HepG2 (cell line): Measurements from ENCODE around the gene WWP2. TPM values are rescaled to one million over a fixed set of nuclear protein-coding genes. Genes with fewer than 3 reads are reported as not detected.
A peak's percentile ranks its signal among the peaks of the same experiment; 100 is the strongest.

Source experiments
- ATF3 ChIP-seq: sonication (generic); formaldehyde crosslinking; IDR thresholded peaks from 2 replicates; pipeline ENCODE4 v1.4.0; 2020; ENCODE audit warnings: missing genetic modification reagents
- BHLHE40 ChIP-seq: IDR thresholded peaks from 2 replicates; pipeline ENCODE4 v1.6.1; 2011; ENCODE audit warnings: low read length, improper control_type of control experiment
- CCDC6 ChIP-seq: sonication (generic); formaldehyde crosslinking; IDR thresholded peaks from 2 replicates; pipeline ENCODE4 v1.8.1; 2022; ENCODE audit warnings: mild to moderate bottlenecking, missing genetic modification reagents, moderate library complexity
- KDM1A ChIP-seq: IDR thresholded peaks from 2 replicates; pipeline ENCODE4 v1.6.1; 2016; ENCODE audit warnings: missing compliant biosample characterization
- KIAA2018 ChIP-seq: sonication (generic); formaldehyde crosslinking; IDR thresholded peaks from 2 replicates; pipeline ENCODE4 v1.5.0; 2020; ENCODE audit warnings: mild to moderate bottlenecking, missing genetic modification reagents, borderline replicate concordance
- MIXL1 ChIP-seq: IDR thresholded peaks from 2 replicates; pipeline ENCODE4 v1.6.1; 2016
- RXRA ChIP-seq: sonication (generic); formaldehyde crosslinking; IDR thresholded peaks from 2 replicates; pipeline ENCODE4 v1.5.1; 2020; ENCODE audit warnings: missing genetic modification reagents
- SIX1 ChIP-seq: sonication (generic); formaldehyde crosslinking; IDR thresholded peaks from 2 replicates; pipeline ENCODE4 v1.4.0; 2020; ENCODE audit warnings: missing genetic modification reagents, borderline replicate concordance
- SRSF9 ChIP-seq: fragments of 200-400 bp; formaldehyde crosslinking; IDR thresholded peaks from 2 replicates; pipeline ENCODE4 v1.6.1; 2018; ENCODE audit warnings: borderline replicate concordance, mild to moderate bottlenecking, low read depth, low read length; ENCODE audit not compliant: insufficient read depth, poor library complexity, severe bottlenecking
- STAT6 ChIP-seq: sonication (generic); formaldehyde crosslinking; IDR thresholded peaks from 2 replicates; pipeline ENCODE4 v1.4.0; 2020; ENCODE audit warnings: missing genetic modification reagents, mild to moderate bottlenecking, borderline replicate concordance
- TEAD3 ChIP-seq: optimal IDR thresholded peaks from 2 replicates; pipeline ENCODE3; 2016; ENCODE audit warnings: borderline replicate concordance
- ZNF207 ChIP-seq: fragments of 450-650 bp; IDR thresholded peaks from 2 replicates; pipeline ENCODE4 v1.6.1; 2016; ENCODE audit warnings: antibody characterized with exemption, borderline replicate concordance
- ZNF251 ChIP-seq: sonication (generic); formaldehyde crosslinking; IDR thresholded peaks from 2 replicates; pipeline ENCODE4 v1.9.0; 2021; ENCODE audit warnings: mild to moderate bottlenecking, missing genetic modification reagents
- ZNF337 ChIP-seq: sonication (generic); formaldehyde crosslinking; IDR thresholded peaks from 2 replicates; pipeline ENCODE4 v1.5.1; 2020; ENCODE audit warnings: missing genetic modification reagents, low read depth, mild to moderate bottlenecking, borderline replicate concordance
- ZNF350 ChIP-seq: sonication (generic); formaldehyde crosslinking; IDR thresholded peaks from 2 replicates; pipeline ENCODE4 v1.4.0; 2020; ENCODE audit warnings: mild to moderate bottlenecking, low read depth, missing genetic modification reagents, borderline replicate concordance
- ZNF678 ChIP-seq: sonication (generic); formaldehyde crosslinking; IDR thresholded peaks from 2 replicates; pipeline ENCODE4 v1.4.0; 2020; ENCODE audit warnings: mild to moderate bottlenecking, missing genetic modification reagents
- polyA plus RNA-seq, 8 experiments: library from polyadenylated mRNA; depleted of rRNA in 3 of 8; stranded (reverse) in 7 of 8; unstranded in 1 of 8; fragments of >200 nt; fragmentation: Illumina TruSeq in 4 of 8; extraction: Trizol in 4 of 8; gene quantifications; 2 replicates each; pipeline versions ENCODE4 v1.2.1 to v1.2.3, GENCODE V29; 2011 to 2016; ENCODE audit warnings: low read depth in 4 of 8, missing spikeins in 1 of 8, mixed read lengths in 1 of 8; ENCODE audit not compliant: insufficient read depth in 1 of 8
- total RNA-seq, 5 experiments: library from RNA; depleted of rRNA; stranded (reverse); fragments of >200 nt; fragmentation: Illumina TruSeq; extraction: Trizol; gene quantifications; 2 replicates each; pipeline ENCODE4 v1.2.3, GENCODE V29; 2016; ENCODE audit warnings: low read depth in 1 of 5
- TF ChIP-seq, protein P1 (sequence below): IDR thresholded peaks from 2 replicates; pipeline ENCODE4 v1.6.1; 2016; ENCODE audit warnings: low read depth, borderline replicate concordance

Gene WWP2
- total and polyA plus RNA-seq, 2 of the 13 experiments (the other 11 are each of a cell fraction or from before 2014, with no cell fraction given), result 11.4 to 28.2 TPM

DNA sequence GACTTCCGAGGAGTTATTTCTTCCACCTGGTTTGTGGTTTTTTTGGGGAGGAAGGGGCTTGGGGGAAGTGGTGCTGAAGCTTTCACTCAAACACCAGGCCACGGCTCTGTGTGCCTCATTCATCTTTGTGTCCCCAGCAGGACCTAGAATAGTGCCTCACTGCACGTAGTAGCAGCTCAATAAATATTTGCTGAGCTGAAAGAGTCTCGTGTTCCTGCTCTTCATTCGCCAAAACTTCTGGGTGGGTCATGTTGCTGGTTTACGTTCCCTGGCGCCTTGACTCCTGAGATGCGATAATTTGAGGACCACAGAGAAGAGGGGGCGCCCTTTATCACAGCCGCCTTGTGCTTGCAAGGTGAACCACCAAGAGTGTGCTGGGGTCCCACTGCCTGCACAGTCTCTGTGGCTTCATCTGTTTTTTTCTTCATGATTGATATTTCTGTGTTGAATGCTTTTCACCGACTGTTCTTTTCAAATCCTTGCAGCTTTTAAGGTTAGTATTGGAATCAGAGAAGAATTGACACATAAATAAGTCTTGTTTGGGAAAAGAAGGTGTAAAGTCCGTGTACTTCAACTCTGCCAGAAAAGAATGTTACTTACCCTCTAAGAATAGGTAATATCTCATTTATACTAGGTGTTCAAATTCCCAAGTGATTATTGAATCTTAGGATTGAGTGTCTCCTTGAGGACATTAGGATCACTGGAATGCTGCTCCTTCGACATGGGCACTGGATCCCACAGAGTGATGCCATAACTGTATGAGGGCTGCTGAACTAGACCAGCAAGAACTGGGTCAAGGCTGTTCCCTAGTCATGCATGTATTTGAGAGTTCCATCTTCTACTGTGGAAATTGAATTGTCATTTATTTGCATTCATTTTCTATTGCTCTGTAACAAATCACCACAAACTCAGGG lies 96.3 kb downstream of the WWP2 start (continued):
- TF ChIP-seq KIAA2018 (no peak), MIXL1 (peak; percentile 78), ATF3 (CRISPR knock-in tag) (no peak), KDM1A (CRISPR knock-in tag) (peak; percentile 66; the same call in 1 of the 2 replicates), STAT6 (CRISPR knock-in tag) (peak; percentile 64; the same call in 1 of the 2 replicates), ZNF350 (0 out of 2 replicates have a peak, but pooled peaks have one; percentile 5), ZNF207 (no peak), ZNF337 (no peak), ZNF251 (CRISPR knock-in tag) (no peak), TEAD3 (peak; percentile 69), ZNF678 (CRISPR knock-in tag) (0 out of 2 replicates have a peak, but pooled peaks have one; percentile 1), SIX1 (peak; percentile 72; the same call in 1 of the 2 replicates), RXRA (CRISPR knock-in tag) (peak; percentile 50; the same call in 1 of the 2 replicates), CCDC6 (CRISPR knock-in tag) (0 out of 2 replicates have a peak, but pooled peaks have one; percentile 15), BHLHE40 (no peak), SRSF9 (no peak)
- TF ChIP-seq, protein P1, sequence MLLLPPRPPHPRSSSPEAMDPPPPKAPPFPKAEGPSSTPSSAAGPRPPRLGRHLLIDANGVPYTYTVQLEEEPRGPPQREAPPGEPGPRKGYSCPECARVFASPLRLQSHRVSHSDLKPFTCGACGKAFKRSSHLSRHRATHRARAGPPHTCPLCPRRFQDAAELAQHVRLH (CRISPR knock-in tag), result peak; percentile 53; the same call in 1 of the 2 replicates
